GM18507 (cell line): Measurements from ENCODE around the gene NFATC2IP.
"Not testable (repeated sequence)": the region's sequence is repeated elsewhere in the genome, so short reads cannot be mapped to it uniquely, and the experiment has no call there.

ENCODE experiments used
- DNase-seq: peaks from one replicate; pipeline ENCODE4 v3.0.0; 2011; ENCODE audit warnings: low read depth; ENCODE audit not compliant: insufficient read length; ENCODE audit errors: extremely low spot score
- FAIRE-seq: peaks from 2 replicates; lab custom pipeline; 2011; peaks lifted over from hg19 to GRCh38; lab: Jason Lieb, UNC

NFATC2IP gene

DNA sequence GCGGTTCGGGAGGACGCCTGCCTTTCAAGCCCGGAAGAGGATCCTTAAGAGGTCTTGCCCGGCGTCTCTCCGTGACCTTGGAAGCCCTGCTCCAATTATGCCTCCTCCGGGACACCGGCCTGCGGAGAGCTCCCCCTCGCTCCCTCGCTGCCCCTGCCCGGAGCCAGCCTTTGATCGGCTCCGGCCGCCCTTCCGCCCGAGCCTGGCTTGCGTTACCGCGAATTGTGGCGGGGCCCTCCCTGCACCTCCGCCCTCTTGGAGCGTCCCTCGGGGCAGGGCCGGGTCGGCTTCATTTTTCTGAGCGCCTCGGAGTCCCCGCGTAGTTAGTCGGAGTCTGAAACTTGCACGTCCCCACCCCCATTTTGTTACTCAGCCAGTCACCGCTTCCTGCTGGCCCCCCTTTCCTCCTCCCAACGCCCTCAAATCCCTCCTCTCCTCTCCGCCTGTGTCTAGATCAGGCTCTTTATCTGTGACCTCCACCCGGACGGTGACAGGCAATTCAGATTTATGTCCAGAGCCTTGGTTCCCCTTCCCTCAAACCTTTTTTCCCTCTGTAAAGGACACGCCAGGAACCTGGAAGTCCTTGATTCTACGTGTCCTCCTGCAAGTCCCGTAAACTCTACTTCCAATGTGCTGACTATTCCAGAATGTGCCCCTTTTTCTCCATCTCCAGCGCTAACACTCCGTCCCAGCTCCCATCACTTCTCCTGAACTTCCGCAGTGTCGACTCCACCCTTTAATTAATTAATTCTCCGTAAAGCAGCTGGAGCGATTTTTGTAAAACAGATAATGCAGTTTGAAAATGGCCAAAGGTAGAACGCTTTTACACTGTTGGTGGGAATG is 25.1 kb upstream of the NFATC2IP start:
- DNase-seq (no peak), FAIRE-seq (peak; percentile 86)

- FAIRE-seq, DNase-seq: not testable (repeated sequence)
Observed at GRCh38 chr16:28926284-28926683, 24.5 kb upstream of the NFATC2IP start.

DNA sequence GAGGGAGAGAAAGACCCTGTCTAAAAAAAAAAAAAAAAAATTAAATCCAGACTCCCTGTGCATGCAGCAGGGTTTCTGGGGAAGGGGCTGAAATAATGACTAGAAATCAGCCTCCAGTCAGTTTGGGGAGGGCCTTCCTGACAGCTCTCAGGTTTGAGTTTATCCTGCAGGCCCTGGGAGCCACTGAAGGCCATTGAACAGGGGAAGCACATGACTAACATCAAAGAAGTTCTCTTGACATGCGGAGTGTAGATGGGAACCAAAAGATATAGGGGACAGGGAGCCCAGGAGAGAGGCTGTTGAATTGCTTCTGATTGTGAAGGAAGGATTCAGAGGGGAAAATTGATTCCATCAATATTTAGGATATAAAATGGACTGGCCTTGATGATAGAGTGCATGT is 22.9 kb upstream of the NFATC2IP start:
- FAIRE-seq: no peak

DNA sequence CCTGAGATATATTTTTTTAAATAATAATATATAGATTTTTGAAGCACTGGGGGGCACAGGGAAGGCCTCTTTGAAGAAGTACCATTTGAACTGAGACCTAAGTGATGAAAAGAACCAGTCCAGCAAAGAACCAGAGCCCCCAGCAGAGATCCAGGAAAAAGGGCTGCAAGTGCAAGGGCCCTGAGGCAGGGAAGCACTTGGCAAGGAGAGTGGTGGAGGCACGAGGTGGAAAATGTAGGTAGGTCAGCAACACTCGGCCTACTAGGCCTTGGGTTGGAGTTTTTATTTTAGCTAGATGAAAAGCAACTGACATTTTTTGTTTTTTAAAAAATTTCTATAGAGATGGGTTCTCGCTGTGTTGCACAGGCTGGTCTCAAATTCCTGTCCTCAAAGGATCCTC is 20.5 kb upstream of the NFATC2IP start:
- FAIRE-seq: no peak
- no peak for DNase-seq

More for the DNA sequence above, 22.9 kb upstream of the NFATC2IP start:
- DNase-seq: no peak

- DNase-seq (no peak), FAIRE-seq (peak; percentile 67)
Observed at GRCh38 chr16:28930652-28931051, 20.1 kb upstream of the NFATC2IP start.

GRCh38 chr16:28931801-28932225 is 18.9 kb upstream of the NFATC2IP start, which contains the start of gene CD19:
Gene CD19 (plus strand): TSS chr16:28931971. CDS start chr16:28932001, 30 bp downstream.
- FAIRE-seq: peak; percentile 83

DNA sequence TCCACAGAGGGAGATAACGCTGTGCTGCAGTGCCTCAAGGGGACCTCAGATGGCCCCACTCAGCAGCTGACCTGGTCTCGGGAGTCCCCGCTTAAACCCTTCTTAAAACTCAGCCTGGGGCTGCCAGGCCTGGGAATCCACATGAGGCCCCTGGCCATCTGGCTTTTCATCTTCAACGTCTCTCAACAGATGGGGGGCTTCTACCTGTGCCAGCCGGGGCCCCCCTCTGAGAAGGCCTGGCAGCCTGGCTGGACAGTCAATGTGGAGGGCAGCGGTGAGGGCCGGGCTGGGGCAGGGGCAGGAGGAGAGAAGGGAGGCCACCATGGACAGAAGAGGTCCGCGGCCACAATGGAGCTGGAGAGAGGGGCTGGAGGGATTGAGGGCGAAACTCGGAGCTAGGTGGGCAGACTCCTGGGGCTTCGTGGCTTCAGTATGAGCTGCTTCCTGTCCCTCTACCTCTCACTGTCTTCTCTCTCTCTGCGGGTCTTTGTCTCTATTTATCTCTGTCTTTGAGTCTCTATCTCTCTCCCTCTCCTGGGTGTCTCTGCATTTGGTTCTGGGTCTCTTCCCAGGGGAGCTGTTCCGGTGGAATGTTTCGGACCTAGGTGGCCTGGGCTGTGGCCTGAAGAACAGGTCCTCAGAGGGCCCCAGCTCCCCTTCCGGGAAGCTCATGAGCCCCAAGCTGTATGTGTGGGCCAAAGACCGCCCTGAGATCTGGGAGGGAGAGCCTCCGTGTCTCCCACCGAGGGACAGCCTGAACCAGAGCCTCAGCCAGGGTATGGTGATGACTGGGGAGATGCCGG is 18.2 kb upstream of the NFATC2IP start:
- FAIRE-seq: peak; percentile 73
- DNase-seq: no peak

More at GRCh38 chr16:28931801-28932225, 18.9 kb upstream of the NFATC2IP start, which contains the start of gene CD19:
- DNase-seq: no peak

DNA sequence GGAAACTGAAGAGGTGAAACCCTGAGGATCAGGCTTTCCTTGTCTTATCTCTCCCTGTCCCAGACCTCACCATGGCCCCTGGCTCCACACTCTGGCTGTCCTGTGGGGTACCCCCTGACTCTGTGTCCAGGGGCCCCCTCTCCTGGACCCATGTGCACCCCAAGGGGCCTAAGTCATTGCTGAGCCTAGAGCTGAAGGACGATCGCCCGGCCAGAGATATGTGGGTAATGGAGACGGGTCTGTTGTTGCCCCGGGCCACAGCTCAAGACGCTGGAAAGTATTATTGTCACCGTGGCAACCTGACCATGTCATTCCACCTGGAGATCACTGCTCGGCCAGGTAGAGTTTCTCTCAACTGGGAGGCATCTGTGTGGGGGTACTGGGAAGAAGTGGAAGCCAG is 17.6 kb upstream of the NFATC2IP start:
- no peak for DNase-seq
- no peak for FAIRE-seq

- DNase-seq (no peak), FAIRE-seq (no peak)
Observed at GRCh38 chr16:28935346-28935745, 15.4 kb upstream of the NFATC2IP start.

GRCh38 chr16:28935924-28936783 is 14.6 kb upstream of the NFATC2IP start:
- peak; percentile 86 for DNase-seq
- peak; percentile 93 for FAIRE-seq

DNA sequence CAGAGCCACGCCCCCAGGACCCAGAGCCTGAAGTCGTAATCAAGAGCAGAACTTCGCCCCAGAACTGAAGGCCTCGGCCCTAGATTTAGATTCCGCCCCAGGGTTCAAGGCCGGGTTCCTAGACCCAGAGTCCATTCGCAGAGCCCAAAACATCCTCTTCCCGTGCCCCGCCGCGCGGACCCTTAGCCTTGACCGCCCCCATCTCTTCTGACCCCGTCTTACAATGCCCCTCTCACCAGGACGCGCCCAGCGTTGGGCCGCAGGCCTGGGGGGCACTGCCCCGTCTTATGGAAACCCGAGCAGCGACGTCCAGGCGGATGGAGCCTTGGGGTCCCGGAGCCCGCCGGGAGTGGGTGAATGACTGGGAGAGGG is 14.0 kb upstream of the NFATC2IP start:
- FAIRE-seq: no peak

DNA sequence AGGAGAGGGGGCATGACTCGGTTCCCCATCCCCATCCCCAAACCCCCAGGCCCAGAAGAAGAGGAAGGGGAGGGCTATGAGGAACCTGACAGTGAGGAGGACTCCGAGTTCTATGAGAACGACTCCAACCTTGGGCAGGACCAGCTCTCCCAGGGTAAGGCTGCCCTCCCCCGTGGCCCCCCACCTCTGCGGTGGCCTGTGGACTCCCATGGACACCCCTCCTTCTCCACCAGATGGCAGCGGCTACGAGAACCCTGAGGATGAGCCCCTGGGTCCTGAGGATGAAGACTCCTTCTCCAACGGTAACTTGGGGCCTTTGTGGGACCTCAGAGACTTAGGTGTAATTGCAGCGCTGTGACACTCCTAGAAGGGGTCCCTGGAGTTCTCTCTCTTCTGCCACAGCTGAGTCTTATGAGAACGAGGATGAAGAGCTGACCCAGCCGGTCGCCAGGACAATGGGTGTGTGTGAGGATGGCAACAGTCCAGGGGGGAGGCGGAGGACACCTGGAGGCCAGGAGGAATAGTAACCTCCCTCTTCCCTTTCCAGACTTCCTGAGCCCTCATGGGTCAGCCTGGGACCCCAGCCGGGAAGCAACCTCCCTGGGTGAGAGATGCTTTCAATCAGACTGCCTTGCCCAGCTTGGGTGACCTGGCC is 13.4 kb upstream of the NFATC2IP start:
- DNase-seq (no peak), FAIRE-seq (no peak)

More for the DNA sequence above, 14.0 kb upstream of the NFATC2IP start:
- DNase-seq: no peak

DNA sequence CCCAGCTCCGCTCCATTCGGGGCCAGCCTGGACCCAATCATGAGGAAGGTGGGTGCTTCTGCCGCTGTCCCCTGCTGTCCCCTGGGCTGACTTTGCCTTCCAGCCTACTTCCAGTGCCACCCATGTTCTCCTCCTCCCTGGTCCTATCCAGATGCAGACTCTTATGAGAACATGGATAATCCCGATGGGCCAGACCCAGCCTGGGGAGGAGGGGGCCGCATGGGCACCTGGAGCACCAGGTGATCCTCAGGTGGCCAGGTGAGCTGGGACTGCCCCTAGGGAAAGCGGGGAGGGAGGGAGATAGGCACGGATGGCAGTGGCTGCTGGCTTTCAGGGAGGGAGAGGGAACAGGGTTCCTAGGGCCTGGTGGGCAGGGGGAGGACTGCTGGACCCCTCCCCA is 12.0 kb upstream of the NFATC2IP start:
- DNase-seq (no peak), FAIRE-seq (no peak)

DNA sequence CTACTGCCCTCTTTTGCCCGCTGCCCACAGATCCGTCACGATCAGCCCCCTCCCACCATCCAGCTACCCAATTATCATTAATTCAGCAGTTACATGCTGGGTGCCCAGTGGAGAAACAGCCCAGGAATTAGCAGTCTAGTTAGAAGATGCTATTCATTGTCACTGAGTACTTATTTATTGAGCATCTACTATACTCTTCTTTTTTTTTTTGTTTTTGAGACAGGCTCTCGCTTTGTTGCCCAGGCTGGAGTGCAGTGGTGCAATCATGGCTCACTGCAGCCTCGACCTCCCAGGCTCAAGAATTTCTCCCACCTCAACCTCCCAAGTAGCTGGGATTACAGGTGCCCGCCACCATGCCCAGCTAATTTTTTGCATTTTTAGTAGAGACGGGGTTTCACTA is 10.9 kb upstream of the NFATC2IP start:
- not testable (repeated sequence) for FAIRE-seq, DNase-seq

DNA sequence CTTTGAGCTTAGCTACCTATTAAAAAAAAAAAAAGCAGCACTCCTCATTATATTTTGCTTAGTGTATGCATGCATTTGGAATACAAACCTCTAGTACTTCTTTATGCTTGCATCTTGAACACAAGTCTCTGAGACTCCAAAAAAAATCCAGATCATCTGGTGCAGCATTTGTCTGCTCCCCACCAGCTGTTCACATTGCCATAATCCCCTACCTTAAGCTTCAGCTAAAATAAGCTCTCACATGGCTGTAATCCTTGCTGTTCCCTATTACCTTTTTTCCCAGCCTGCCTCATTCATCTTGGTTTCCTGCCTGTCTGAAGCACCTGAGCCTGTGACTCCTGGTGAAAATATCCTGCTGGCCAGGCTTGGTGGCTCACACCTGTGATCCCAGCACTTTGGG is 7.5 kb upstream of the NFATC2IP start:
- DNase-seq (no peak), FAIRE-seq (no peak)

- DNase-seq (no peak), FAIRE-seq (no peak)
Observed at GRCh38 chr16:28946681-28947080, 4.1 kb upstream of the NFATC2IP start.

DNA sequence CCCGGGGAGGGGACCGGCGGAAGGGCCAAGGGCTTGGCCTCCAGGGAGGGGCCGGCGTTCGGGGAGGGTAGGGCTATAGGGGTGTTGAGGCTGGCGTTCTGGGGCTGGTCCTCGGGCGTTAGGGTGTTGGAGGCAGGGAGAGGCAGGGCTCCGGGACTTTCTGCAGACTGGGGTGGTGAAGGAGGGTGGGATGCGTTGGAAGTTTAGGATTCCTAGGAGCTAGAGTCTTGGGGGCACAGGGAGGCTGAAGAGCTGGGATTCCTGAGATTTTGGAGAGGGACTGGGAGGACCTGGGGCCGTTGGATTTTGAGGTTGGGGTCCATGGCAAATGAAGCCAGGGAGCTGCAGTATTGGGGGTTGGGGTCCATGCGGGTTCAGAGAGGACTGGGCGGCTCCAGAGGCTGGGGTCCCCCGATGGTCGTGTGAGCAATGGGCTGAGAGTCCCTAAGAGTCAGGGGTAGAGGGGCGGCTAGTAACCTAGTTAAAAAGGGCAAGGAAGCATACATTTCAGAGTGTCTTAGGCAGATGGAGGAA is 740 bp downstream of the NFATC2IP start:
- DNase-seq: no peak
- FAIRE-seq: no peak

DNA sequence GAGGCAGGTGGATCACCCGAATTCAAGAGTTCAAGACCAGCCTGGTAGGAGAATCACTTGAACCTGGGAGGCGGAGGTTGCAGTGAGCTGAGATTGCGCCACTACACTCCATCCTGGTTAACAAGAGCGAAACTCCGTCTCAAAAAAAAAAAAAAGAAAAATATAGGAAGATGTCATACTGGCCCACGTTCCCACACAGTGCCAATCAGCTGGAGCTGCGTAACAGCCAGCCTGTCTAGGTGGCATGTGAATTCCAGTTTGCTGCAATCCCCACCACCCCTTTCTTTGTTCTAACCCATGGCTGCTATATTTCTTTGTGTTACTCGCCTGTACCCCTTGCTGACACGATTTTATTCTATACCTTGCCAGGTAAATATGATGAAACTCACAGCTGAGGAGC is 7.5 kb downstream of the NFATC2IP start:
- FAIRE-seq (no peak), DNase-seq (no peak)

- FAIRE-seq (no peak), DNase-seq (no peak)
Observed at GRCh38 chr16:28958836-28959235, 8.1 kb downstream of the NFATC2IP start.
